Cardiac muscle cell (in vitro differentiated cells and primary cell): ENCODE data around the gene FH. TPM values are rescaled to one million over a fixed set of nuclear protein-coding genes. Genes with fewer than 3 reads are reported as not detected.

Source experiments
- DNase-seq, 2 donors: peaks; one replicate each; pipeline versions ENCODE4 v3.0.0 to v3.0.0-alpha.2; 2010 to 2017; ENCODE audit warnings: low read depth in 1 of 2, low spot score in 1 of 2
- H3K27ac ChIP-seq: fragments of 200-600 bp; sonication (generic); 2 replicates; pipeline ENCODE4 v1.5.1; 2016
- H3K27me3 ChIP-seq: fragments of 200-600 bp; sonication (generic); 2 replicates; pipeline ENCODE4 v1.6.0; 2016; ENCODE audit warnings: control low read depth
- H3K36me3 ChIP-seq: fragments of 200-600 bp; sonication (generic); 2 replicates; pipeline ENCODE4 v1.5.1; 2016; ENCODE audit warnings: control low read depth
- H3K4me1 ChIP-seq: fragments of 200-600 bp; sonication (generic); 2 replicates; pipeline ENCODE4 v1.8.1; 2017; ENCODE audit warnings: low read depth, mild to moderate bottlenecking, mixed run types
- H3K4me3 ChIP-seq: fragments of 200-600 bp; sonication (generic); 2 replicates; pipeline ENCODE4 v1.5.1; 2016; ENCODE audit warnings: mild to moderate bottlenecking
- H3K9me3 ChIP-seq: fragments of 200-600 bp; sonication (generic); 2 replicates; pipeline ENCODE4 v1.5.1; 2017; ENCODE audit warnings: low read depth, mild to moderate bottlenecking, control low read depth
- CTCF ChIP-seq: IDR thresholded peaks from 2 replicates; pipeline ENCODE4 v1.5.1; 2012; ENCODE audit warnings: low read depth, mild to moderate bottlenecking, low read length
- polyA plus RNA-seq: library from polyadenylated mRNA; unstranded; fragments of >200 nt; fragmentation: Nextera tagmentation; extraction: Ambion mirVana; gene quantifications from 2 replicates; pipeline ENCODE4 v1.2.1, GENCODE V29; 2016
- total RNA-seq: library from RNA; depleted of rRNA; stranded (reverse); fragments of >200 nt; gene quantifications from 2 replicates; pipeline ENCODE4 v1.2.3, GENCODE V29; 2016

FH gene
- total and polyA plus RNA-seq, 2 experiments from 2014 or later, result 96.9 to 175 TPM

- Histone ChIP-seq H3K36me3 (peaks cover 70% of the 10 kb centered on the region), H3K27me3 (no peaks in the 10 kb centered on the region), H3K27ac (no peak overlapping the region), H3K9me3 (no peaks in the 10 kb centered on the region), H3K4me1 (no peaks in the 10 kb centered on the region), H3K4me3 (no peak overlapping the region)
- peak; percentile 28 to 58 for DNase-seq
- TF ChIP-seq CTCF, result peak; percentile 60
These were observed 19.6 kb downstream of the FH start for GRCh38 chr1:241499910-241500309.

GRCh38 chr1:241495741-241496140 is 23.8 kb downstream of the FH start:
- H3K27me3 ChIP-seq, result no peaks in the 10 kb centered on the region
- H3K27ac ChIP-seq, result no peak overlapping the region
- DNase-seq, result no peak
- H3K4me1 ChIP-seq, result no peaks in the 10 kb centered on the region
- no peak for TF ChIP-seq CTCF
- H3K36me3 ChIP-seq, result peaks cover 44% of the 10 kb centered on the region
- H3K4me3 ChIP-seq, result no peak overlapping the region
- H3K9me3 ChIP-seq, result no peaks in the 10 kb centered on the region

- DNase-seq, result no peak
- H3K4me3 ChIP-seq, result no peak overlapping the region
- no peaks in the 10 kb centered on the region for H3K9me3 ChIP-seq
- H3K36me3 ChIP-seq, result no peaks in the 10 kb centered on the region
- no peak for TF ChIP-seq CTCF
- no peak overlapping the region for H3K27ac ChIP-seq
- H3K4me1 ChIP-seq, result no peaks in the 10 kb centered on the region
- no peaks in the 10 kb centered on the region for H3K27me3 ChIP-seq
These were observed 30.8 kb downstream of the FH start for GRCh38 chr1:241488739-241489138.

- H3K27me3 ChIP-seq, result no peaks in the 10 kb centered on the region
- H3K36me3 ChIP-seq, result no peaks in the 10 kb centered on the region
- H3K27ac ChIP-seq, result no peak overlapping the region
- peak; percentile 35 for TF ChIP-seq CTCF
- DNase-seq, result peak in 1 of 2 donors; percentile 22
- no peaks in the 10 kb centered on the region for H3K4me1 ChIP-seq
- H3K4me3 ChIP-seq, result no peak overlapping the region
- H3K9me3 ChIP-seq, result no peaks in the 10 kb centered on the region
These were observed 34.0 kb downstream of the FH start for GRCh38 chr1:241485554-241485992.

GRCh38 chr1:241485145-241485544 is 34.4 kb downstream of the FH start:
- no peak for TF ChIP-seq CTCF
- Histone ChIP-seq H3K4me3 (no peak overlapping the region), H3K36me3 (no peaks in the 10 kb centered on the region), H3K9me3 (no peaks in the 10 kb centered on the region), H3K27ac (no peak overlapping the region), H3K4me1 (no peaks in the 10 kb centered on the region), H3K27me3 (no peaks in the 10 kb centered on the region)
- DNase-seq, result no peak
